ENCODE results near the gene TFF2.

Gene TFF2

DNA sequence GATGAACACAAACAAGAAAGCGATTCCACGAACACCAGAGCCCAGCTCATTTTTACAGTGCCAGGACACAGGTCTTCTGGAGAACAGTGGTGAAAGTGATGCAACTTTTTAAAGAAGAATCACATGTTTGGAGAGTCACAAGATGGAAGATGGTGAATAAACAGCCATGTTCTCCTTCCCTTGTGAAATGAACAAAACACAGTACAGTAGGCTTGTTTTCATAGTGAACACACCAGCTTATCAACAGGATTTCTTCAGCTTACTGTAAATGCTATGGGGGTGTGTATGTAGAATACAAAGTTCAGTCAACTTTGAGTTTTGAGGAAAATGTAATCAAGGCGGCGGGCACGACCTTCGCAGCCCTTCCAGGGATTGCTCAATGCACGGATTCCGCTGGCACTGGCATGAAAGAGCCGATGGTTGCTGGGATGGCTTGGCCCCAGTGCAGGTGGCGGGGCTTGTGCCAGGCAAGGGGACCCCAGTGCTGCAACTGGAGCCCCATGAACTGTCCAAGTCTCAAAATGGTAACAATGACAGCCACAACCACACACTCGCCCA is 35.3 kb upstream of the TFF2 start:
- H3K79me2 ChIP-seq (ENCODE audit: insufficient read depth, low read depth) = no peaks in the 10 kb centered on the region
- H3K27ac ChIP-seq = no peak overlapping the region

DNA sequence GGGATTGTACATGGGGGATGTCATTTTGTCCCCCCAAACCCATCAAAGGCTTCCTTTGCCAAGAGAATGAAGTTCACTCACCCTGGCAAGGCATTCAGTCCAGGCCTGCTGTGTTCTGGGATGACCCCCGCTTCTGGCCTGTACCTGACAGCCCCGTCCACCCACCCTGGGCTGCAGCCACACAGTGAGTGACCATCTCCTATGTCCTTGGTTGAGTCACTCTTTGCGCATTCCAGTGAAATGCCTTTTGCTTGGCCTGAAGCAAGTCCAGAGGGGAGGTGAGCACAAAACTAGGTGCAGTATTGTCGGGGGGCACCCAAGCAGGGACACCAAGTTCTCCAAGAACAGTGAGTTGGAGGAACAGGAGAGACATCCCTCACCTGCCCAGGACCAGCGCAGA is 34.8 kb upstream of the TFF2 start:
- TF ChIP-seq, protein P1, sequence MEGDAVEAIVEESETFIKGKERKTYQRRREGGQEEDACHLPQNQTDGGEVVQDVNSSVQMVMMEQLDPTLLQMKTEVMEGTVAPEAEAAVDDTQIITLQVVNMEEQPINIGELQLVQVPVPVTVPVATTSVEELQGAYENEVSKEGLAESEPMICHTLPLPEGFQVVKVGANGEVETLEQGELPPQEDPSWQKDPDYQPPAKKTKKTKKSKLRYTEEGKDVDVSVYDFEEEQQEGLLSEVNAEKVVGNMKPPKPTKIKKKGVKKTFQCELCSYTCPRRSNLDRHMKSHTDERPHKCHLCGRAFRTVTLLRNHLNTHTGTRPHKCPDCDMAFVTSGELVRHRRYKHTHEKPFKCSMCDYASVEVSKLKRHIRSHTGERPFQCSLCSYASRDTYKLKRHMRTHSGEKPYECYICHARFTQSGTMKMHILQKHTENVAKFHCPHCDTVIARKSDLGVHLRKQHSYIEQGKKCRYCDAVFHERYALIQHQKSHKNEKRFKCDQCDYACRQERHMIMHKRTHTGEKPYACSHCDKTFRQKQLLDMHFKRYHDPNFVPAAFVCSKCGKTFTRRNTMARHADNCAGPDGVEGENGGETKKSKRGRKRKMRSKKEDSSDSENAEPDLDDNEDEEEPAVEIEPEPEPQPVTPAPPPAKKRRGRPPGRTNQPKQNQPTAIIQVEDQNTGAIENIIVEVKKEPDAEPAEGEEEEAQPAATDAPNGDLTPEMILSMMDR (conservative IDR thresholded peaks at IDR 0.05; ENCODE audit: low read depth, low read length) = no peak
- H3K9ac ChIP-seq = no peak overlapping the region
- no peak overlapping the region for H3K4me3 ChIP-seq (IDR thresholded peaks at IDR 0.05; ENCODE audit: insufficient read depth, low read depth, low read length)
- H2AFZ ChIP-seq (ENCODE audit: low read depth) = no peak overlapping the region
- H3K4me2 ChIP-seq = no peak overlapping the region
- no peaks in the 10 kb centered on the region for H3K79me2 ChIP-seq (ENCODE audit: insufficient read depth, low read depth)
- no peaks in the 10 kb centered on the region for H4K20me1 ChIP-seq (ENCODE audit: insufficient read depth)
- peaks cover 31% of the 10 kb centered on the region; the same call in 1 of the 2 replicates for H3K27me3 ChIP-seq (ENCODE audit: insufficient read depth, low read depth)
- H3K36me3 ChIP-seq (ENCODE audit: insufficient read depth) = no peaks in the 10 kb centered on the region
- H3K4me1 ChIP-seq (ENCODE audit: low read depth, poor library complexity, severe bottlenecking) = no peaks in the 10 kb centered on the region
- no peak overlapping the region for H3K27ac ChIP-seq

More for the DNA sequence above, 35.3 kb upstream of the TFF2 start:
- H3K36me3 ChIP-seq (ENCODE audit: insufficient read depth) = no peaks in the 10 kb centered on the region
- no peak overlapping the region for H3K4me2 ChIP-seq
- H2AFZ ChIP-seq (ENCODE audit: low read depth) = no peak overlapping the region
- H3K4me1 ChIP-seq (ENCODE audit: low read depth, poor library complexity, severe bottlenecking) = no peaks in the 10 kb centered on the region
- no peaks in the 10 kb centered on the region for H4K20me1 ChIP-seq (ENCODE audit: insufficient read depth)
- no peak overlapping the region for H3K4me3 ChIP-seq (IDR thresholded peaks at IDR 0.05; ENCODE audit: insufficient read depth, low read depth, low read length)
- no peak overlapping the region for H3K9ac ChIP-seq
- peaks cover 31% of the 10 kb centered on the region; the same call in 1 of the 2 replicates for H3K27me3 ChIP-seq (ENCODE audit: insufficient read depth, low read depth)
- TF ChIP-seq, protein P1 (conservative IDR thresholded peaks at IDR 0.05; ENCODE audit: low read depth, low read length) = no peak

DNA sequence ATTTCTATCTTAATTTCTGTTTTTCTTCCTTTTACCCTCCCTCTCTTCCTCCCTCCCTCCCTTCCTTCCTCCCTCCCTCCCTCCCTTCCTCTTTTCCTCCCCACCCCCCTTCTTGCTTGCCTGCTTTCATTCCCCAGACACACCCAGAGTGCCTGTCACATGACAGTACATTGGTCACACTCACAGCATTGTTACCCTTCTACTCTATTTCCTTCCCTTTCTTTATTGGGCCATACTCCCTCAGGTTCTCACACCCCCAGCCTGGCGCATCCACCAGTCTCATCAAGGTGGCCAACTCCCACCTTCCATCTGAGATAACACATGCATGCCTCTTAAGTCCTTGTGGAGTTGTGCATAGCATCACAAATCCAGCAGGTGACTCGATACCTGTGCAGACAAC is 34.2 kb upstream of the TFF2 start:
- H3K4me1 ChIP-seq (ENCODE audit: low read depth, poor library complexity, severe bottlenecking) = no peaks in the 10 kb centered on the region
- H3K4me3 ChIP-seq (IDR thresholded peaks at IDR 0.05; ENCODE audit: insufficient read depth, low read depth, low read length) = no peak overlapping the region
- no peaks in the 10 kb centered on the region for H3K36me3 ChIP-seq (ENCODE audit: insufficient read depth)
- no peaks in the 10 kb centered on the region for H3K79me2 ChIP-seq (ENCODE audit: insufficient read depth, low read depth)
- H3K4me2 ChIP-seq = no peak overlapping the region
- TF ChIP-seq, protein P1 (conservative IDR thresholded peaks at IDR 0.05; ENCODE audit: low read depth, low read length) = no peak
- H3K9ac ChIP-seq = no peak overlapping the region
- H3K27ac ChIP-seq = no peak overlapping the region
- no peak overlapping the region for H2AFZ ChIP-seq (ENCODE audit: low read depth)
- no peaks in the 10 kb centered on the region for H4K20me1 ChIP-seq (ENCODE audit: insufficient read depth)
- peaks cover 33% of the 10 kb centered on the region for H3K27me3 ChIP-seq (ENCODE audit: insufficient read depth, low read depth)

DNA sequence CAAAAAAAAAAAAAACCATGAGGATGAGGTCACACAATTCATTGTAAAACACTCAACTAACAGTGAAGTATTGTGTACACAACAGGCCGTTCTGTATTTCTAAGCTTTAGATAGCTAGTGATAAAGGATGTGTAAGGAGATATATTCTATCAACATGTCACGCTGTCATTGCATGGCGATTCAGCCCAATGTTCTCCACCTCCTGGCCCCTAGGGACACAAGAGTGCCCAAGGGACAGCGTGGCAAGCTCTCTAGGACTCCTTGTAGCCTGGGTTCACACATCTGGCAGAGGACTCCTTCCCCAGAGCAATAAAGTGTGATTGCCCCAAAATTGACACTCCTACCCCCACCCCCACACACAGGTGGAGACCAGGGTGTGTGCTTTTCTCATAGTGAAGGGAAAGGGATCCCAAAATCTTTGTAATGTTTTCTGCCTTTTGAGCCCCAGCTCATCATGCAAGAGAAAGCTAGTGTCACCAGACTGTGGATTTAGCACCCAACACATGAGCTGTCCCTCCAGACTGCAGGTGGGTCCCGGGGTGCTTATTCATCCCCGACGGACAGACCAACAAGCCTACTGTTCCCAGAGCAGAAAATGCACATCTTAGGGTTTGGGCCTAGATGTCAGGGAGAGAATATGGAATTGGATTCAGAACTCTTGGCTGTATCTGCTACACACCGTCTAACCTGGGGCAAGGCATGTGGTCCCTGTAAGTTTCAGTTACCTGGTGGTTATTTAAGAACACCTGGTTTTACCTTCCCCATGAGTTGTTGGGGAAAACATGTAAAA is 33.6 kb upstream of the TFF2 start:
- Histone ChIP-seq H3K4me1 (ENCODE audit: low read depth, poor library complexity, severe bottlenecking) (no peaks in the 10 kb centered on the region), H3K79me2 (ENCODE audit: insufficient read depth, low read depth) (no peaks in the 10 kb centered on the region), H3K27ac (no peak overlapping the region)

More for the DNA sequence above, 33.6 kb upstream of the TFF2 start:
- no peak overlapping the region for H3K4me2 ChIP-seq
- TF ChIP-seq, protein P1 (conservative IDR thresholded peaks at IDR 0.05; ENCODE audit: low read depth, low read length) = no peak
- H3K4me3 ChIP-seq (IDR thresholded peaks at IDR 0.05; ENCODE audit: insufficient read depth, low read depth, low read length) = no peak overlapping the region
- peaks cover 36% of the 10 kb centered on the region for H3K27me3 ChIP-seq (ENCODE audit: insufficient read depth, low read depth)
- no peak overlapping the region for H3K9ac ChIP-seq
- H3K36me3 ChIP-seq (ENCODE audit: insufficient read depth) = no peaks in the 10 kb centered on the region
- H4K20me1 ChIP-seq (ENCODE audit: insufficient read depth) = no peaks in the 10 kb centered on the region
- H2AFZ ChIP-seq (ENCODE audit: low read depth) = no peak overlapping the region
